Measurements from ENCODE around the gene SET. TPM values are rescaled to one million over a fixed set of nuclear protein-coding genes. Genes with fewer than 3 reads are reported as not detected.
"Not testable (repeated sequence)": the region's sequence is repeated elsewhere in the genome, so short reads cannot be mapped to it uniquely, and the experiment has no call there.

The SET gene
- total and polyA plus RNA-seq, 2 donors (not counting 1 experiment from before 2014, with no cell fraction given): 54.9 to 309 TPM

DNA sequence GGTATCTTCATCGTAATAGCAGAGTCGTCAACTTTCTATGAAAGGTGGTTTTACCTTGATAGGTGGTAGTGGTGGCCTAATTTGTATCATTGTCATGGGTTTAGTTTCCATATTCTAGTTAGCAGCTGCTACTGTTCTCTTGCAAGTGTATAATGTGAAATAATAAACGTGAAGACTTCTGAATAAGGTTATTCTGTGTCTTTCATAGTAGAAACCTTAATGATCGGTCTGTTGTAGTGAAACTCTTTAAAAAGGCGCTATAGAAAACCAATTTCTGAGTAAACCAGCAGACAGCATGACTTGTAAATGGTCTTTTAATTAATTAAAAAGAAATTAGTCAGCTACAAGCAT, 1.6 kb downstream of the SET start:
- ATAC-seq (ENCODE audit: low read depth) (no peak), DNase-seq (no peak)
- H3K79me2 ChIP-seq (ENCODE audit: control insufficient read depth, insufficient read depth, low read length): peaks cover 64% of the 10 kb centered on the region
- peaks cover 32% of the 10 kb centered on the region for H4K20me1 ChIP-seq (ENCODE audit: control insufficient read depth, insufficient read depth, low read length, poor library complexity, severe bottlenecking)
- H3K9me3 ChIP-seq (ENCODE audit: control extremely low read depth in 1 of 3, control insufficient read depth in 2 of 3, insufficient read depth in 1 of 3, low read length in 2 of 3): no peaks in the 10 kb centered on the region
- H3K27me3 ChIP-seq (replicated peaks in 1 of 4; ENCODE audit: control extremely low read depth in 1 of 4, control insufficient read depth in 3 of 4, insufficient read depth in 4 of 4, low read length in 3 of 4): no peaks in the 10 kb centered on the region
- H3K9me3 Mint-ChIP-seq (ENCODE audit: insufficient read depth): no peaks in the 10 kb centered on the region
- 0% methylated on average over 3 of the region's 5 CpGs for WGBS (ENCODE audit: insufficient coverage)
- H3K9ac ChIP-seq (ENCODE audit: low read length): peak overlapping the region; percentile 77
- H2AFZ ChIP-seq (ENCODE audit: insufficient read depth, low read depth, low read length, poor library complexity, severe bottlenecking): peak overlapping the region; percentile 37
- POLR2A ChIA-PET: interaction anchor here (1.1 to 1.3 kb wide), 3 partner anchors 8 to 33 kb away, joined by 3 to 6 read pairs (median 5); partner anchors contain the start of gene ZDHHC12
- H3K4me1 ChIP-seq (ENCODE audit: control insufficient read depth in 2 of 2, insufficient read depth in 2 of 2, low read length in 2 of 2): peaks cover 35 to 44% of the 10 kb centered on the region in 2 donors
- peak overlapping the region; percentile 54 to 84 (median 77) for H3K4me3 ChIP-seq (ENCODE audit: control extremely low read depth in 1 of 5, extremely low read depth in 1 of 5, insufficient read depth in 1 of 5, low read depth in 2 of 5, low read length in 4 of 5)
- H3K4me1 Mint-ChIP-seq: peaks cover 43% of the 10 kb centered on the region
- no peaks in the 10 kb centered on the region for H3K27me3 Mint-ChIP-seq
- H3K4me3 Mint-ChIP-seq: peak overlapping the region; percentile 98
- peak overlapping the region; percentile 15 to 75 for H3K27ac ChIP-seq (ENCODE audit: low read length in 2 of 2)
- H3K27ac Mint-ChIP-seq: peak overlapping the region; percentile 96
- CTCF ChIA-PET: interaction anchor here (1.0 to 4.3 kb wide), 5 partner anchors 8 to 238 kb away, joined by 3 to 13 read pairs (median 4); partner anchors contain the start of genes PKN3 and ZDHHC12
- intact Hi-C loops (cut with micrococcal nuclease): no loop called here
- peak overlapping the region; percentile 85 for H3K4me2 ChIP-seq (replicated peaks; ENCODE audit: low read depth, low read length, poor library complexity, severe bottlenecking)
- no peak for TF ChIP-seq EZH2 (IDR thresholded peaks at IDR 0.05; ENCODE audit: borderline replicate concordance, insufficient read depth, low read depth, low read length, poor library complexity, severe bottlenecking)
- TF ChIP-seq, protein P1, sequence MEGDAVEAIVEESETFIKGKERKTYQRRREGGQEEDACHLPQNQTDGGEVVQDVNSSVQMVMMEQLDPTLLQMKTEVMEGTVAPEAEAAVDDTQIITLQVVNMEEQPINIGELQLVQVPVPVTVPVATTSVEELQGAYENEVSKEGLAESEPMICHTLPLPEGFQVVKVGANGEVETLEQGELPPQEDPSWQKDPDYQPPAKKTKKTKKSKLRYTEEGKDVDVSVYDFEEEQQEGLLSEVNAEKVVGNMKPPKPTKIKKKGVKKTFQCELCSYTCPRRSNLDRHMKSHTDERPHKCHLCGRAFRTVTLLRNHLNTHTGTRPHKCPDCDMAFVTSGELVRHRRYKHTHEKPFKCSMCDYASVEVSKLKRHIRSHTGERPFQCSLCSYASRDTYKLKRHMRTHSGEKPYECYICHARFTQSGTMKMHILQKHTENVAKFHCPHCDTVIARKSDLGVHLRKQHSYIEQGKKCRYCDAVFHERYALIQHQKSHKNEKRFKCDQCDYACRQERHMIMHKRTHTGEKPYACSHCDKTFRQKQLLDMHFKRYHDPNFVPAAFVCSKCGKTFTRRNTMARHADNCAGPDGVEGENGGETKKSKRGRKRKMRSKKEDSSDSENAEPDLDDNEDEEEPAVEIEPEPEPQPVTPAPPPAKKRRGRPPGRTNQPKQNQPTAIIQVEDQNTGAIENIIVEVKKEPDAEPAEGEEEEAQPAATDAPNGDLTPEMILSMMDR (IDR thresholded peaks at IDR 0.05): no peak
- peaks cover 14 to 41% of the 10 kb centered on the region in 2 experiments for H3K36me3 ChIP-seq (replicated peaks in 1 of 2; ENCODE audit: control extremely low read depth in 1 of 2, control insufficient read depth in 1 of 2, extremely low read depth in 1 of 2, insufficient read depth in 2 of 2, low read length in 1 of 2)

GRCh38 chr9:128693738-128694137, 4.7 kb downstream of the SET start:
- Mint-ChIP-seq H3K4me1 (peaks cover 22% of the 10 kb centered on the region), H3K27ac (peak overlapping the region; percentile 17)
- H3K9me3 Mint-ChIP-seq (ENCODE audit: insufficient read depth); H3K27me3 ChIP-seq (replicated peaks in 1 of 4; ENCODE audit: control extremely low read depth in 1 of 4, control insufficient read depth in 3 of 4, insufficient read depth in 4 of 4, low read length in 3 of 4); DNase-seq; H3K27ac ChIP-seq (ENCODE audit: low read length in 2 of 2); H3K4me2 ChIP-seq (replicated peaks; ENCODE audit: low read depth, low read length, poor library complexity, severe bottlenecking); H3K4me3 ChIP-seq (ENCODE audit: control extremely low read depth in 1 of 5, extremely low read depth in 1 of 5, insufficient read depth in 1 of 5, low read depth in 2 of 5, low read length in 4 of 5); H3K9ac ChIP-seq (ENCODE audit: low read length); H3K27me3 Mint-ChIP-seq; H3K9me3 ChIP-seq (ENCODE audit: control extremely low read depth in 1 of 3, control insufficient read depth in 2 of 3, insufficient read depth in 1 of 3, low read length in 2 of 3); H2AFZ ChIP-seq (ENCODE audit: insufficient read depth, low read depth, low read length, poor library complexity, severe bottlenecking); intact Hi-C loops (cut with micrococcal nuclease); ATAC-seq (ENCODE audit: low read depth); H3K4me3 Mint-ChIP-seq: not testable (repeated sequence)
- CTCF ChIA-PET: interaction anchor here (1.2 to 1.6 kb wide), 2 partner anchors 8 to 130 kb away, joined by 4 to 6 read pairs; partner anchors contain the start of gene PKN3
- no CpG with 5 or more reads among the region's 3 CpGs for WGBS (ENCODE audit: insufficient coverage)
- Histone ChIP-seq H3K36me3 (replicated peaks in 1 of 2; ENCODE audit: control extremely low read depth in 1 of 2, control insufficient read depth in 1 of 2, extremely low read depth in 1 of 2, insufficient read depth in 2 of 2, low read length in 1 of 2) (peaks cover 15 to 51% of the 10 kb centered on the region in 2 experiments), H3K4me1 (ENCODE audit: control insufficient read depth in 2 of 2, insufficient read depth in 2 of 2, low read length in 2 of 2) (peaks cover 13% of the 10 kb centered on the region in 2 donors), H4K20me1 (ENCODE audit: control insufficient read depth, insufficient read depth, low read length, poor library complexity, severe bottlenecking) (peaks cover 32% of the 10 kb centered on the region), H3K79me2 (ENCODE audit: control insufficient read depth, insufficient read depth, low read length) (peaks cover 36% of the 10 kb centered on the region)
- POLR2A ChIA-PET: interaction anchor here (1.0 kb wide), 1 partner anchor 10 kb away, joined by 3 read pairs; no protein-coding TSS in a partner anchor

All from B cell (primary cell).